OCI-LY7 (cell line): ENCODE results near the gene SH3BGRL3. TPM values are rescaled to one million over a fixed set of nuclear protein-coding genes. Genes with fewer than 3 reads are reported as not detected.

ENCODE experiments used
- BruUV-seq: library from RNA; stranded (reverse); fragments of 400-500 nt; replicated peaks from 2 replicates; lab custom pipeline; 2021; lab: Mats Ljungman, UMichigan
- CTCF ChIA-PET: fragments of 300-600 bp; sonication (Branson Sonifier 250); formaldehyde crosslinking; loops from one replicate; lab custom pipeline; 2022; ENCODE audit warnings: antibody characterized with exemption; ENCODE audit not compliant: unreplicated experiment; lab: Charles Lee
- POLR2A ChIA-PET: fragments of 300-600 bp; sonication (Branson Sonifier 250); formaldehyde crosslinking; loops from one replicate; lab custom pipeline; 2022; ENCODE audit warnings: antibody characterized with exemption; lab: Charles Lee
- DNase-seq: peaks from one replicate; pipeline ENCODE4 v3.0.0-alpha.2; 2015; ENCODE audit warnings: low spot score
- H2AFZ ChIP-seq: fragments of 200-600 bp; sonication (generic), shearing (Covaris generic); 2 replicates; pipeline ENCODE4 v1.6.1; 2014; ENCODE audit warnings: mild to moderate bottlenecking, antibody characterized with exemption, low read length, moderate library complexity
- H3K27ac ChIP-seq: fragments of 200-600 bp; sonication (generic); 2 replicates; pipeline ENCODE4 v1.5.1; 2014; ENCODE audit warnings: mixed run types, low read depth, mild to moderate bottlenecking, moderate library complexity, low read length, inconsistent platforms; ENCODE audit not compliant: poor library complexity, severe bottlenecking
- H3K36me3 ChIP-seq: fragments of 200-600 bp; sonication (generic); 2 replicates; pipeline ENCODE4 v1.6.1; 2014; ENCODE audit warnings: mild to moderate bottlenecking, antibody characterized with exemption, low read length, moderate library complexity, mixed read lengths; ENCODE audit not compliant: insufficient read depth
- H3K4me1 ChIP-seq: fragments of 200-600 bp; sonication (generic); 2 replicates; pipeline ENCODE4 v1.5.1; 2014; ENCODE audit warnings: mild to moderate bottlenecking, low read length; ENCODE audit not compliant: insufficient read depth, poor library complexity, severe bottlenecking
- H3K4me2 ChIP-seq: fragments of 200-600 bp; sonication (generic); 2 replicates; pipeline ENCODE4 v1.6.1; 2014; ENCODE audit warnings: mild to moderate bottlenecking, low read length
- H3K4me3 ChIP-seq: fragments of 200-600 bp; sonication (generic); 2 replicates; pipeline ENCODE4 v1.5.1; 2014; ENCODE audit warnings: mild to moderate bottlenecking, low read depth, low read length; ENCODE audit not compliant: poor library complexity, severe bottlenecking
- H3K79me2 ChIP-seq: fragments of 200-600 bp; sonication (generic); 2 replicates; pipeline ENCODE4 v1.6.1; 2016; ENCODE audit warnings: low read depth, mild to moderate bottlenecking, low read length, moderate library complexity, mixed read lengths; ENCODE audit not compliant: insufficient read depth
- H3K9me2 ChIP-seq: fragments of 200-600 bp; sonication (generic); 2 replicates; pipeline ENCODE4 v1.6.1; 2016; ENCODE audit warnings: mild to moderate bottlenecking, low read length, mixed read lengths; ENCODE audit not compliant: insufficient read depth
- H3K9me3 ChIP-seq: fragments of 200-600 bp; sonication (generic); 2 replicates; pipeline ENCODE4 v1.6.1; 2014; ENCODE audit warnings: mild to moderate bottlenecking, mixed run types, low read length, mixed read lengths
- H4K20me1 ChIP-seq: fragments of 200-600 bp; sonication (generic); 2 replicates; pipeline ENCODE4 v1.6.1; 2014; ENCODE audit warnings: mild to moderate bottlenecking, antibody characterized with exemption, low read length, moderate library complexity, mixed read lengths; ENCODE audit not compliant: insufficient read depth
- EZH2phosphoT487 ChIP-seq: fragments of 200-600 bp; sonication (generic); IDR thresholded peaks from 2 replicates; pipeline ENCODE4 v1.6.1; 2018; ENCODE audit warnings: low read depth, borderline replicate concordance, mild to moderate bottlenecking, mixed run types, antibody characterized with exemption, low read length, moderate library complexity, mixed read lengths
- intact Hi-C: fragments of 100-400 bp; cut with micrococcal nuclease; formaldehyde crosslinking; loops from one replicate; pipeline ENCODE4 v1.10.0; 2022; ENCODE audit not compliant: unreplicated experiment
- total RNA-seq, 2 experiments: library from RNA; depleted of rRNA in 1 of 2; stranded (reverse); fragments of >200 nt in 1 of 2; shearing (Covaris generic) in 1 of 2; gene quantifications; 2 replicates each; pipeline ENCODE4 v1.2.3, GENCODE V29; 2014 to 2022
- TF ChIP-seq, protein P1 (sequence below): fragments of 200-600 bp; sonication (generic); conservative IDR thresholded peaks from 2 replicates; pipeline ENCODE4 v1.5.1; 2014; ENCODE audit warnings: mild to moderate bottlenecking, antibody characterized with exemption, low read length, moderate library complexity, mixed read lengths

The SH3BGRL3 gene
- total RNA-seq, 2 experiments from 2014 or later: 25.3 to 60.9 TPM

DNA sequence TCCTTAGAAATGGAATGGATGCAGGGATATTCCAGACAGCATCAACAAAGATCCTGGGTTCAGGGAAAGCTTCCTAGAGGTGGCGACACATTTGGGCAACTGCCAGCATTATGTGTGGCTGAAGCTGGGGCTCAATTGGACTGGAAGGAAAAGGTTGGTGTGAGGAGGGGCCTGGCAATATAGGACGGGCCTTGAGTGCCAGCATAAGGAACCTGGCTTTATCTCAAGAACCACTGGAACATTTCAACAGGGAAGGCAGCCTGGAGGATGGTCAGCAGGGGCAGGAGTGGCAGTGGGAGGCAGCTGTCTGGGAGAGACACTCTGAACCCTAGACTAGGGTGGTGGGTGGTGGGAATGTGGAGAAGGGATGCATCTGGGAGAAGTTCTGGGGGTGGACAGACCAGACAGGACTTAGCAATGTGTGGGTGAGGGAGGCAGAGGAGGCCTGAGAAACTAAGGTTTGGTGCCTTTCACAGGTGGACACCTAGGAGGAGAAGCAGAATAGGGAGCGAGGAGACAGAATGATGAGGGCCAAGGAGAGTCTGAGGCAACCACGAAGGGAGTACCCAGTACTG lies 3.5 kb downstream of the SH3BGRL3 start:
- H3K4me2 ChIP-seq: no peak overlapping the region
- no TSS peak for BruUV-seq
- H3K9me2 ChIP-seq: no peaks in the 10 kb centered on the region
- H4K20me1 ChIP-seq: no peaks in the 10 kb centered on the region
- H3K4me1 ChIP-seq: peaks cover 59% of the 10 kb centered on the region
- ChIA-PET POLR2A (interaction anchor here (11.0 kb wide), 1 partner anchor 35 kb away, joined by 273 read pairs; the partner anchor contains the start of gene CD52), CTCF (interaction anchor here (1.7 kb wide), 1 partner anchor 40 kb away, joined by 5 read pairs; no protein-coding TSS in a partner anchor)
- no peak overlapping the region for H3K4me3 ChIP-seq
- no peaks in the 10 kb centered on the region for H3K9me3 ChIP-seq
- intact Hi-C loops: no loop called here
- TF ChIP-seq, protein P1, sequence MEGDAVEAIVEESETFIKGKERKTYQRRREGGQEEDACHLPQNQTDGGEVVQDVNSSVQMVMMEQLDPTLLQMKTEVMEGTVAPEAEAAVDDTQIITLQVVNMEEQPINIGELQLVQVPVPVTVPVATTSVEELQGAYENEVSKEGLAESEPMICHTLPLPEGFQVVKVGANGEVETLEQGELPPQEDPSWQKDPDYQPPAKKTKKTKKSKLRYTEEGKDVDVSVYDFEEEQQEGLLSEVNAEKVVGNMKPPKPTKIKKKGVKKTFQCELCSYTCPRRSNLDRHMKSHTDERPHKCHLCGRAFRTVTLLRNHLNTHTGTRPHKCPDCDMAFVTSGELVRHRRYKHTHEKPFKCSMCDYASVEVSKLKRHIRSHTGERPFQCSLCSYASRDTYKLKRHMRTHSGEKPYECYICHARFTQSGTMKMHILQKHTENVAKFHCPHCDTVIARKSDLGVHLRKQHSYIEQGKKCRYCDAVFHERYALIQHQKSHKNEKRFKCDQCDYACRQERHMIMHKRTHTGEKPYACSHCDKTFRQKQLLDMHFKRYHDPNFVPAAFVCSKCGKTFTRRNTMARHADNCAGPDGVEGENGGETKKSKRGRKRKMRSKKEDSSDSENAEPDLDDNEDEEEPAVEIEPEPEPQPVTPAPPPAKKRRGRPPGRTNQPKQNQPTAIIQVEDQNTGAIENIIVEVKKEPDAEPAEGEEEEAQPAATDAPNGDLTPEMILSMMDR: no peak
- no peak for TF ChIP-seq EZH2phosphoT487
- H3K27ac ChIP-seq: no peak overlapping the region
- no peaks in the 10 kb centered on the region for H3K79me2 ChIP-seq
- H3K36me3 ChIP-seq: peaks cover 37% of the 10 kb centered on the region
- DNase-seq: no peak
- no peak overlapping the region for H2AFZ ChIP-seq

DNA sequence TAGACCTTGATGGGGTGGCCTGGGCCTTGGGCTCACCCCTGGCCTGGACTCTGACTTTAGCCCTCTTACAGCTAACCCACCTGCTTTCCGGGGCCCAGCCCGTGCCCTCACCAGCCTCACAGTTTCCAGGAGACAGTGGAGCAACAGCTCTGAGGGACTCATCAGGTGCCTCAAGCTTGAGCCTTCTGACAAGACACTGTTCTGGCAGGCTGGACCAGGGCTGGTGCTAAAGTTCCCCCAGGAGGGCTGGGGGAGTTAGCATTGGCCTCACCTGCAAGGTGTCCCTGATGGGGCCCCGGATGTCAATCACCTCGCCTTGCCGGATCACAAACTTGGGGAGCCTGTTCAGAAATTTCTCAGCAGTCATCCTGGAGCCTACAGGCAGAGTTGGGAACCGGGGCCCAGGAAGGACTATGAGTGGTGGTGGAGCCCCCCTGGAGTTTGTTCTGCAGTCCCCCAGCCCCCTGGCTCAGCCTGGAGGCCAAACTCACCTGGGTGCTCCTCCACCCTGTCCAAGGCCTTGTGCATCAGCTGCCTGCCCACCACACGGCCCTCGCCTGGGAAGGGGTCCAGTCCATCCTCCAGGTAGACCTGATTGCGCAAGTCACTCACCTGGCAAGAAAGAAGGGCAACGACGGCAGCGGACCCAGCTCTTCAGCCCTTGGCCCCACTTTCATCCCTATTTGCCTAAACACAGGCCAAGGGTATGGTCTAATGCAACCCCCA lies 4.1 kb downstream of the SH3BGRL3 start:
- intact Hi-C loops: no loop called here
- Histone ChIP-seq H3K9me2 (no peaks in the 10 kb centered on the region), H3K4me3 (no peak overlapping the region), H3K27ac (no peak overlapping the region), H3K79me2 (no peaks in the 10 kb centered on the region), H3K9me3 (no peaks in the 10 kb centered on the region), H4K20me1 (no peaks in the 10 kb centered on the region), H3K36me3 (peaks cover 31% of the 10 kb centered on the region; the same call in 1 of the 2 replicates), H3K4me1 (peaks cover 59% of the 10 kb centered on the region), H3K4me2 (no peak overlapping the region), H2AFZ (no peak overlapping the region)
- BruUV-seq: no TSS peak
- ChIA-PET CTCF (interaction anchor here (1.7 to 2.5 kb wide), 2 partner anchors 36 to 39 kb away, joined by 5 to 37 read pairs; no protein-coding TSS in a partner anchor), POLR2A (interaction anchor here (1.1 to 11.0 kb wide), 2 partner anchors 21 to 34 kb away, joined by 4 to 273 read pairs; partner anchors contain the start of gene CD52)
- DNase-seq: no peak
- no peak for TF ChIP-seq EZH2phosphoT487
- TF ChIP-seq, protein P1: no peak
